SK-N-SH treated with all-trans-retinoic acid at 6 μM for 48 hours (cell line): ENCODE results near the gene PLCH2.
"Not testable (repeated sequence)": the region's sequence is repeated elsewhere in the genome, so short reads cannot be mapped to it uniquely, and the experiment has no call there.

Experiments used
- ATAC-seq: fragments of 200-7000 bp; cut with Tn5 transposase; 3 replicates; pipeline ENCODE4 v1.9.1; 2020; ENCODE audit warnings: mild to moderate bottlenecking, moderate library complexity
- ARNTL ChIP-seq: fragments of 450-650 bp; formaldehyde crosslinking; IDR thresholded peaks from 2 replicates; pipeline ENCODE4 v1.5.0; 2020; ENCODE audit warnings: low read depth, mild to moderate bottlenecking, moderate library complexity, borderline replicate concordance
- BACH2 ChIP-seq: fragments of 250-450 bp; sonication (Bioruptor Pico); IDR thresholded peaks from 2 replicates; pipeline ENCODE4 v1.9.0; 2021; ENCODE audit warnings: mild to moderate bottlenecking, borderline replicate concordance
- CREB5 ChIP-seq: fragments of 250-450 bp; sonication (Bioruptor Pico); IDR thresholded peaks from 2 replicates; pipeline ENCODE4 v1.5.1; 2020; ENCODE audit warnings: low read depth, mild to moderate bottlenecking, moderate library complexity
- CSDC2 ChIP-seq: fragments of 250-450 bp; sonication (Bioruptor Pico); IDR thresholded peaks from 2 replicates; pipeline ENCODE4 v1.5.0; 2020; ENCODE audit warnings: mild to moderate bottlenecking, moderate library complexity
- ESRRG ChIP-seq: fragments of 250-450 bp; sonication (Bioruptor Pico); IDR thresholded peaks from 2 replicates; pipeline ENCODE4 v1.6.1; 2021; ENCODE audit warnings: mild to moderate bottlenecking
- GLIS3 ChIP-seq: fragments of 250-450 bp; sonication (Bioruptor Pico); IDR thresholded peaks from 2 replicates; pipeline ENCODE4 v1.5.0; 2020; ENCODE audit warnings: mild to moderate bottlenecking, moderate library complexity
- ISL1 ChIP-seq: fragments of 250-450 bp; sonication (Bioruptor Pico); IDR thresholded peaks from 2 replicates; pipeline ENCODE4 v2.1.2; 2022; ENCODE audit warnings: mild to moderate bottlenecking, moderate library complexity
- PATZ1 ChIP-seq: fragments of 250-450 bp; sonication (Bioruptor Pico); IDR thresholded peaks from 2 replicates; pipeline ENCODE4 v1.8.0; 2020; ENCODE audit warnings: mild to moderate bottlenecking, moderate library complexity, borderline replicate concordance
- POU6F1 ChIP-seq: fragments of 250-450 bp; sonication (Bioruptor Pico); IDR thresholded peaks from 2 replicates; pipeline ENCODE4 v1.8.0; 2021; ENCODE audit warnings: low read depth, mild to moderate bottlenecking, moderate library complexity, borderline replicate concordance
- PPARA ChIP-seq: fragments of 250-450 bp; sonication (Bioruptor Pico); IDR thresholded peaks from 2 replicates; pipeline ENCODE4 v1.5.0; 2020; ENCODE audit warnings: mild to moderate bottlenecking, borderline replicate concordance
- RARB ChIP-seq: fragments of 250-450 bp; sonication (Bioruptor Pico); IDR thresholded peaks from 2 replicates; pipeline ENCODE4 v1.8.0; 2021; ENCODE audit warnings: mild to moderate bottlenecking, moderate library complexity
- TCF4 ChIP-seq: fragments of 250-450 bp; sonication (Bioruptor Pico); IDR thresholded peaks from 2 replicates; pipeline ENCODE4 v1.8.0; 2021; ENCODE audit warnings: mild to moderate bottlenecking, moderate library complexity, borderline replicate concordance
- TOX ChIP-seq: fragments of 250-450 bp; sonication (Bioruptor Pico); IDR thresholded peaks from 2 replicates; pipeline ENCODE4 v1.8.0; 2021; ENCODE audit warnings: mild to moderate bottlenecking, moderate library complexity, borderline replicate concordance
- ZC3H10 ChIP-seq: fragments of 250-450 bp; sonication (Bioruptor Pico); IDR thresholded peaks from 2 replicates; pipeline ENCODE4 v1.5.1; 2021; ENCODE audit warnings: mild to moderate bottlenecking, moderate library complexity
- ZFP3 ChIP-seq: fragments of 250-450 bp; sonication (Bioruptor Pico); IDR thresholded peaks from 2 replicates; pipeline ENCODE4 v1.5.0; 2020; ENCODE audit warnings: mild to moderate bottlenecking, moderate library complexity
- ZFP30 ChIP-seq: fragments of 450-650 bp; formaldehyde crosslinking; IDR thresholded peaks from 2 replicates; pipeline ENCODE4 v1.5.0; 2022; ENCODE audit warnings: mild to moderate bottlenecking, moderate library complexity
- ZNF565 ChIP-seq: fragments of 450-650 bp; formaldehyde crosslinking; conservative IDR thresholded peaks from 2 replicates; pipeline ENCODE4 v1.5.0; 2020; ENCODE audit warnings: low read depth, mild to moderate bottlenecking, moderate library complexity
- ZNF70 ChIP-seq: fragments of 450-650 bp; formaldehyde crosslinking; IDR thresholded peaks from 2 replicates; pipeline ENCODE4 v1.5.0; 2020; ENCODE audit warnings: mild to moderate bottlenecking, moderate library complexity
- ZNF8 ChIP-seq: fragments of 450-650 bp; formaldehyde crosslinking; IDR thresholded peaks from 2 replicates; pipeline ENCODE4 v1.5.0; 2020; ENCODE audit warnings: mild to moderate bottlenecking, moderate library complexity
- TF ChIP-seq, protein P1 (sequence below): fragments of 250-450 bp; sonication (Bioruptor Pico); IDR thresholded peaks from 2 replicates; pipeline ENCODE4 v1.5.1; 2021; ENCODE audit warnings: mild to moderate bottlenecking, moderate library complexity
- TF ChIP-seq, protein P2 (sequence below): fragments of 250-450 bp; sonication (Bioruptor Pico); IDR thresholded peaks from 2 replicates; pipeline ENCODE4 v1.5.0; 2020; ENCODE audit warnings: mild to moderate bottlenecking, moderate library complexity

PLCH2 gene

GRCh38 chr1:2438038-2438437 lies 38.1 kb upstream of the PLCH2 start:
- no peak for ATAC-seq
- TF ChIP-seq CREB5 (CRISPR knock-in tag) (no peak), PPARA (CRISPR knock-in tag) (no peak), ZNF70 (no peak), ZNF565 (no peak), ZC3H10 (CRISPR knock-in tag) (no peak), ARNTL (no peak), TOX (CRISPR knock-in tag) (no peak), TCF4 (CRISPR knock-in tag) (no peak), ESRRG (CRISPR knock-in tag) (no peak), GLIS3 (CRISPR knock-in tag) (no peak), ZFP30 (no peak), ZFP3 (CRISPR knock-in tag) (no peak)
- TF ChIP-seq, all 23 proteins: peak for 0

DNA sequence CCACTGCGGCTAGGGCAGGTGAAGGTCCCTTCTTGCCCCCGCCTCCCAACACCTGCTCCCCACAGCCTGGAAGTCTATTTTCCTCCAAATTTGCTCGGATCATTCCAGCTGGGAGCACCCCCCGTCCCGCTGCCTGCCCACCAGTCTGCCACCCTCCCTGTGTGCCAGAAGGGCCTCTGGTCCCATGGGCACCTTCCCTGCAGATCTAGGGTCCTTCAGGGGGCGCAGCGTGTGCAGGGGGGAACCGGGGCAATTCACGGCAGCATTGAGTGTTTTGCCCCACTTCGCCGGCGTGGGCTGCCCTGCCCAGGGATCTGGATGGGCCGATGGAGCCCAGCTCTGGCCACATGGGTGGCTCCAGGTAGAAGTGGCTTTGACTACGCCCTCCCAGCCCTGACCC lies 37.4 kb upstream of the PLCH2 start:
- no peak for TF ChIP-seq ZNF565
- no peak for TF ChIP-seq ZFP3 (CRISPR knock-in tag)
- TF ChIP-seq, protein P1, sequence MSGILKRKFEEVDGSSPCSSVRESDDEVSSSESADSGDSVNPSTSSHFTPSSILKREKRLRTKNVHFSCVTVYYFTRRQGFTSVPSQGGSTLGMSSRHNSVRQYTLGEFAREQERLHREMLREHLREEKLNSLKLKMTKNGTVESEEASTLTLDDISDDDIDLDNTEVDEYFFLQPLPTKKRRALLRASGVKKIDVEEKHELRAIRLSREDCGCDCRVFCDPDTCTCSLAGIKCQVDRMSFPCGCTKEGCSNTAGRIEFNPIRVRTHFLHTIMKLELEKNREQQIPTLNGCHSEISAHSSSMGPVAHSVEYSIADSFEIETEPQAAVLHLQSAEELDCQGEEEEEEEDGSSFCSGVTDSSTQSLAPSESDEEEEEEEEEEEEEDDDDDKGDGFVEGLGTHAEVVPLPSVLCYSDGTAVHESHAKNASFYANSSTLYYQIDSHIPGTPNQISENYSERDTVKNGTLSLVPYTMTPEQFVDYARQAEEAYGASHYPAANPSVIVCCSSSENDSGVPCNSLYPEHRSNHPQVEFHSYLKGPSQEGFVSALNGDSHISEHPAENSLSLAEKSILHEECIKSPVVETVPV (CRISPR knock-in tag), result no peak
- TF ChIP-seq POU6F1, result no peak
- no peak for TF ChIP-seq ESRRG (CRISPR knock-in tag)
- TF ChIP-seq, all 23 proteins: peak for 0
- ATAC-seq, result no peak

- TF ChIP-seq CSDC2 (CRISPR knock-in tag) (no peak), RARB (CRISPR knock-in tag) (no peak), ZNF70 (no peak), ZFP30 (no peak), ARNTL (no peak), ZFP3 (CRISPR knock-in tag) (no peak), ESRRG (CRISPR knock-in tag) (no peak), ISL1 (CRISPR knock-in tag) (no peak), PPARA (CRISPR knock-in tag) (no peak), BACH2 (CRISPR knock-in tag) (no peak), TOX (CRISPR knock-in tag) (no peak), POU6F1 (no peak), PATZ1 (CRISPR knock-in tag) (no peak), ZC3H10 (CRISPR knock-in tag) (no peak), ZNF8 (CRISPR knock-in tag) (no peak), CREB5 (CRISPR knock-in tag) (no peak), ZNF565 (no peak)
- TF ChIP-seq, protein P1 (CRISPR knock-in tag), result no peak
- TF ChIP-seq, protein P2, sequence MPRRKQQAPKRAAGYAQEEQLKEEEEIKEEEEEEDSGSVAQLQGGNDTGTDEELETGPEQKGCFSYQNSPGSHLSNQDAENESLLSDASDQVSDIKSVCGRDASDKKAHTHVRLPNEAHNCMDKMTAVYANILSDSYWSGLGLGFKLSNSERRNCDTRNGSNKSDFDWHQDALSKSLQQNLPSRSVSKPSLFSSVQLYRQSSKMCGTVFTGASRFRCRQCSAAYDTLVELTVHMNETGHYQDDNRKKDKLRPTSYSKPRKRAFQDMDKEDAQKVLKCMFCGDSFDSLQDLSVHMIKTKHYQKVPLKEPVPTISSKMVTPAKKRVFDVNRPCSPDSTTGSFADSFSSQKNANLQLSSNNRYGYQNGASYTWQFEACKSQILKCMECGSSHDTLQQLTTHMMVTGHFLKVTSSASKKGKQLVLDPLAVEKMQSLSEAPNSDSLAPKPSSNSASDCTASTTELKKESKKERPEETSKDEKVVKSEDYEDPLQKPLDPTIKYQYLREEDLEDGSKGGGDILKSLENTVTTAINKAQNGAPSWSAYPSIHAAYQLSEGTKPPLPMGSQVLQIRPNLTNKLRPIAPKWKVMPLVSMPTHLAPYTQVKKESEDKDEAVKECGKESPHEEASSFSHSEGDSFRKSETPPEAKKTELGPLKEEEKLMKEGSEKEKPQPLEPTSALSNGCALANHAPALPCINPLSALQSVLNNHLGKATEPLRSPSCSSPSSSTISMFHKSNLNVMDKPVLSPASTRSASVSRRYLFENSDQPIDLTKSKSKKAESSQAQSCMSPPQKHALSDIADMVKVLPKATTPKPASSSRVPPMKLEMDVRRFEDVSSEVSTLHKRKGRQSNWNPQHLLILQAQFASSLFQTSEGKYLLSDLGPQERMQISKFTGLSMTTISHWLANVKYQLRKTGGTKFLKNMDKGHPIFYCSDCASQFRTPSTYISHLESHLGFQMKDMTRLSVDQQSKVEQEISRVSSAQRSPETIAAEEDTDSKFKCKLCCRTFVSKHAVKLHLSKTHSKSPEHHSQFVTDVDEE (CRISPR knock-in tag), result no peak
- TF ChIP-seq, all 23 proteins: peak for 0
- ATAC-seq, result no peak
These were observed 36.7 kb upstream of the PLCH2 start for GRCh38 chr1:2439369-2439768.

DNA sequence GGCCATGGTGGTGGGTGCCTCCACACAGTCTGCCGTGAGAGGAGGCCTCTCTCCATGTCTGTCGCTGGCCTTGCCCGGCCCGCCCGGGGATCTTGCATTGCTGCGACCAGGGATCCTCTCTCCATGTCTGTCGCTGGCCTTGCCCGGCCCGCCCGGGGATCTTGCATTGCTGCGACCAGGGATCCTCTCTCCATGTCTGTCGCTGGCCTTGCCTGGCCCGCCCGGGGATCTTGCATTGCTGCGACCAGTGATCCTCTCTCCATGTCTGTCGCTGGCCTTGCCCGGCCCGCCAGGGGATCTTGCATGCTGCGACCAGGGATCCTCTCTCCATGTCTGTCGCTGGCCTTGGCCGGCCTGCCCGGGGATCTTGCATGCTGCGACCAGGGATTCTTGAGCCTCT lies 35.7 kb upstream of the PLCH2 start:
- not testable (repeated sequence) for ATAC-seq
